ENCODE data around the gene NRXN3.

Gene NRXN3

GRCh38 chr14:78617735-78618134 is 447.6 kb downstream of the NRXN3 start:
- Histone ChIP-seq H3K36me3 (ENCODE audit: insufficient read depth, low read length) (no peaks in the 10 kb centered on the region), H3K4me1 (ENCODE audit: insufficient read depth, low read length) (no peaks in the 10 kb centered on the region), H3K9ac (ENCODE audit: low read length) (no peak overlapping the region), H3K4me3 (ENCODE audit: low read depth in 1 of 2, low read length in 2 of 2) (no peak overlapping the region), H3K9me3 (ENCODE audit: low read length) (no peaks in the 10 kb centered on the region), H3K27ac (ENCODE audit: low read depth, low read length) (no peak overlapping the region), H3K27me3 (ENCODE audit: control insufficient read depth in 1 of 2, insufficient read depth in 2 of 2, low read length in 2 of 2) (no peaks in the 10 kb centered on the region)

GRCh38 chr14:78618368-78618767 is 448.2 kb downstream of the NRXN3 start:
- Histone ChIP-seq H3K4me1 (ENCODE audit: insufficient read depth, low read length) (no peaks in the 10 kb centered on the region), H3K27me3 (ENCODE audit: control insufficient read depth in 1 of 2, insufficient read depth in 2 of 2, low read length in 2 of 2) (no peaks in the 10 kb centered on the region), H3K36me3 (ENCODE audit: insufficient read depth, low read length) (no peaks in the 10 kb centered on the region), H3K4me3 (ENCODE audit: low read depth in 1 of 2, low read length in 2 of 2) (no peak overlapping the region), H3K9ac (ENCODE audit: low read length) (no peak overlapping the region), H3K9me3 (ENCODE audit: low read length) (no peaks in the 10 kb centered on the region), H3K27ac (ENCODE audit: low read depth, low read length) (no peak overlapping the region)

DNA sequence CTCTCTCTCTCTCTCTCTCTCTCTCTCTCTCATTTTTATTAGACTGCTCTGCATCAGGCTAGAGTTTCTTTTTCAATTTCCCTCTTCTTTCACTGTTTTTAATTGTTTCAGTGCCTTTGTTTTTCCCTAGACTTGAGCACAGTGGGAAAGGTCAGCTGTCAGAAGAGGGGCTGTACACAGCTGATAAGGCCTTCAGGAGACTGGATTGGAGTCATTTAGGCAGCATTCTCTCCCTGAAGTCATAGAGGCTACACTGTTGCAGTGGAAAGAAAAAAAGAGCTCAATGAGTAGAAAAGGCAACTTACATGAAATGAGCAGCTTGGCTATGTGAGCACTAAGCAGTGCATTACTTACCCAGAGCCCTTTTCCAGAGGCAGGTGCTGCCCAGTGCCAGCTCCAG is 456.9 kb downstream of the NRXN3 start:
- Histone ChIP-seq H3K9me3 (ENCODE audit: low read length) (no peaks in the 10 kb centered on the region), H3K27me3 (ENCODE audit: control insufficient read depth in 1 of 2, insufficient read depth in 2 of 2, low read length in 2 of 2) (no peaks in the 10 kb centered on the region), H3K36me3 (ENCODE audit: insufficient read depth, low read length) (no peaks in the 10 kb centered on the region), H3K27ac (ENCODE audit: low read depth, low read length) (no peak overlapping the region), H3K4me3 (ENCODE audit: low read depth in 1 of 2, low read length in 2 of 2) (no peak overlapping the region), H3K9ac (ENCODE audit: low read length) (no peak overlapping the region), H3K4me1 (ENCODE audit: insufficient read depth, low read length) (no peaks in the 10 kb centered on the region)

- Histone ChIP-seq H3K9me3 (ENCODE audit: low read length) (no peaks in the 10 kb centered on the region), H3K27ac (ENCODE audit: low read depth, low read length) (no peak overlapping the region), H3K27me3 (ENCODE audit: control insufficient read depth in 1 of 2, insufficient read depth in 2 of 2, low read length in 2 of 2) (no peaks in the 10 kb centered on the region), H3K9ac (ENCODE audit: low read length) (no peak overlapping the region), H3K4me1 (ENCODE audit: insufficient read depth, low read length) (no peaks in the 10 kb centered on the region), H3K36me3 (ENCODE audit: insufficient read depth, low read length) (no peaks in the 10 kb centered on the region), H3K4me3 (ENCODE audit: low read depth in 1 of 2, low read length in 2 of 2) (no peak overlapping the region)
Observed at GRCh38 chr14:78631551-78631950, 461.4 kb downstream of the NRXN3 start.

GRCh38 chr14:78633752-78634151 is 463.6 kb downstream of the NRXN3 start:
- no peak overlapping the region for H3K9ac ChIP-seq (ENCODE audit: low read length)
- H3K36me3 ChIP-seq (ENCODE audit: insufficient read depth, low read length), result no peaks in the 10 kb centered on the region
- no peaks in the 10 kb centered on the region for H3K27me3 ChIP-seq (ENCODE audit: control insufficient read depth in 1 of 2, insufficient read depth in 2 of 2, low read length in 2 of 2)
- H3K9me3 ChIP-seq (ENCODE audit: low read length), result no peaks in the 10 kb centered on the region
- no peak overlapping the region for H3K4me3 ChIP-seq (ENCODE audit: low read depth in 1 of 2, low read length in 2 of 2)
- no peaks in the 10 kb centered on the region for H3K4me1 ChIP-seq (ENCODE audit: insufficient read depth, low read length)
- H3K27ac ChIP-seq (ENCODE audit: low read depth, low read length), result no peak overlapping the region

- Histone ChIP-seq H3K9me3 (ENCODE audit: low read length) (no peaks in the 10 kb centered on the region), H3K4me1 (ENCODE audit: insufficient read depth, low read length) (peaks cover 7% of the 10 kb centered on the region), H3K9ac (ENCODE audit: low read length) (no peak overlapping the region), H3K27ac (ENCODE audit: low read depth, low read length) (no peak overlapping the region), H3K27me3 (ENCODE audit: control insufficient read depth in 1 of 2, insufficient read depth in 2 of 2, low read length in 2 of 2) (no peaks in the 10 kb centered on the region), H3K4me3 (ENCODE audit: low read depth in 1 of 2, low read length in 2 of 2) (no peak overlapping the region), H3K36me3 (ENCODE audit: insufficient read depth, low read length) (no peaks in the 10 kb centered on the region)
Observed at GRCh38 chr14:78637489-78637888, 467.3 kb downstream of the NRXN3 start.

DNA sequence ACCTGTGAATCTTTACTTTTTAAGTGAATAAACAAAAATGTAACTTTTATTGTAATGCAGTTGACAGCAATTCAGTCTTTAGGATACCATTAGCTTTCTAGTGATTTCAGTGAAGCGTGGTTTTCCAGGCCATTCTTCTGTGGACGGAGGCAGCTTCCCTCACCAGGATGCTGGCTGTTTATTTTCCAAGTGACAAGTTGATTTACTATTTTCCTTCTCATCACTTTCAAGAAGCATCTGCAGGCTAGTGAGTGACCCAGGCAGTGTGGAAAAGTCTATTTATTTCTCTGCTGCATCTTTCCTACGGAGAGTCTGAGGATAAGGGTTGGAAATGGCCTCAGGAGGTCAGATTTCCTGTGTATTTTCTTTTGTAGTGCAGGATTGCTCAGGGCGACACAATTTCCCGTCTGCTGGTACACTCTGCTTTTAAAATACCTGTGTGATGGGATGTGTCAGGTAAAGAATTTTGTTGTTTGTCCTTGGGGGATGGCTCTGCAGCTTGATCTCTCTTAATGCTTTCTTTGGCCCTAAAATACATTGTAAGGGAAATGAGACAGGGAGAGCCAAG is 467.8 kb downstream of the NRXN3 start:
- Histone ChIP-seq H3K9ac (ENCODE audit: low read length) (no peak overlapping the region), H3K27me3 (ENCODE audit: control insufficient read depth in 1 of 2, insufficient read depth in 2 of 2, low read length in 2 of 2) (no peaks in the 10 kb centered on the region), H3K4me3 (ENCODE audit: low read depth in 1 of 2, low read length in 2 of 2) (no peak overlapping the region), H3K9me3 (ENCODE audit: low read length) (no peaks in the 10 kb centered on the region), H3K36me3 (ENCODE audit: insufficient read depth, low read length) (no peaks in the 10 kb centered on the region), H3K27ac (ENCODE audit: low read depth, low read length) (no peak overlapping the region), H3K4me1 (ENCODE audit: insufficient read depth, low read length) (peaks cover 7% of the 10 kb centered on the region)

- H3K4me3 ChIP-seq (ENCODE audit: low read depth in 1 of 2, low read length in 2 of 2), result no peak overlapping the region
- H3K4me1 ChIP-seq (ENCODE audit: insufficient read depth, low read length), result peaks cover 7% of the 10 kb centered on the region
- no peak overlapping the region for H3K27ac ChIP-seq (ENCODE audit: low read depth, low read length)
- H3K36me3 ChIP-seq (ENCODE audit: insufficient read depth, low read length), result no peaks in the 10 kb centered on the region
- H3K9ac ChIP-seq (ENCODE audit: low read length), result no peak overlapping the region
- H3K9me3 ChIP-seq (ENCODE audit: low read length), result no peaks in the 10 kb centered on the region
- no peaks in the 10 kb centered on the region for H3K27me3 ChIP-seq (ENCODE audit: control insufficient read depth in 1 of 2, insufficient read depth in 2 of 2, low read length in 2 of 2)
Observed at GRCh38 chr14:78638926-78639325, 468.8 kb downstream of the NRXN3 start.

GRCh38 chr14:78644824-78645559 is 474.8 kb downstream of the NRXN3 start:
- Histone ChIP-seq H3K9me3 (ENCODE audit: low read length) (no peaks in the 10 kb centered on the region), H3K9ac (ENCODE audit: low read length) (no peak overlapping the region), H3K27ac (ENCODE audit: low read depth, low read length) (no peak overlapping the region), H3K4me1 (ENCODE audit: insufficient read depth, low read length) (peaks cover 2% of the 10 kb centered on the region), H3K4me3 (ENCODE audit: low read depth in 1 of 2, low read length in 2 of 2) (no peak overlapping the region), H3K36me3 (ENCODE audit: insufficient read depth, low read length) (no peaks in the 10 kb centered on the region), H3K27me3 (ENCODE audit: control insufficient read depth in 1 of 2, insufficient read depth in 2 of 2, low read length in 2 of 2) (no peaks in the 10 kb centered on the region)

GRCh38 chr14:78652727-78653126 is 482.6 kb downstream of the NRXN3 start:
- Histone ChIP-seq H3K4me1 (ENCODE audit: insufficient read depth, low read length) (no peaks in the 10 kb centered on the region), H3K9me3 (ENCODE audit: low read length) (no peaks in the 10 kb centered on the region), H3K27me3 (ENCODE audit: control insufficient read depth in 1 of 2, insufficient read depth in 2 of 2, low read length in 2 of 2) (no peaks in the 10 kb centered on the region), H3K27ac (ENCODE audit: low read depth, low read length) (no peak overlapping the region), H3K9ac (ENCODE audit: low read length) (no peak overlapping the region), H3K36me3 (ENCODE audit: insufficient read depth, low read length) (no peaks in the 10 kb centered on the region), H3K4me3 (ENCODE audit: low read depth in 1 of 2, low read length in 2 of 2) (no peak overlapping the region)

DNA sequence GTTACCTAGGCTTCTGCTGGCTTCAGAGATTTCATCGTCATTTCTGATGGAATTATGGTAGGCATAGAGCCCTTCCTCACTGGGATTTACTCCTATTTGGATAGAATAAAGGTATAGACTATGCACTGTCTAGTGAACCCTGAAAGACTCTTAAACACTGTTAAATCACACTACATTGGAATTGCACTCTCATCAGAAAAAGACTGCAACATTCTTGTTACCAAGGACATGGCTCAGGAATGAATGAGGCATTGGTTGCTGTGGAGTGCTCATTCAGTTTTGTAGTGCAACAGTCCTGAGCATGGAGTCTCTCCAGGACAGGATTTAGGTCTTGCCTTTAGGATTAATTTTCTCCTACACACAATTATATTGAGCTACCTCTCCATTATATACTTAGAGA is 483.0 kb downstream of the NRXN3 start:
- Histone ChIP-seq H3K36me3 (ENCODE audit: insufficient read depth, low read length) (no peaks in the 10 kb centered on the region), H3K27ac (ENCODE audit: low read depth, low read length) (no peak overlapping the region), H3K27me3 (ENCODE audit: control insufficient read depth in 1 of 2, insufficient read depth in 2 of 2, low read length in 2 of 2) (no peaks in the 10 kb centered on the region), H3K4me3 (ENCODE audit: low read depth in 1 of 2, low read length in 2 of 2) (no peak overlapping the region), H3K9ac (ENCODE audit: low read length) (no peak overlapping the region), H3K4me1 (ENCODE audit: insufficient read depth, low read length) (no peaks in the 10 kb centered on the region), H3K9me3 (ENCODE audit: low read length) (no peaks in the 10 kb centered on the region)

DNA sequence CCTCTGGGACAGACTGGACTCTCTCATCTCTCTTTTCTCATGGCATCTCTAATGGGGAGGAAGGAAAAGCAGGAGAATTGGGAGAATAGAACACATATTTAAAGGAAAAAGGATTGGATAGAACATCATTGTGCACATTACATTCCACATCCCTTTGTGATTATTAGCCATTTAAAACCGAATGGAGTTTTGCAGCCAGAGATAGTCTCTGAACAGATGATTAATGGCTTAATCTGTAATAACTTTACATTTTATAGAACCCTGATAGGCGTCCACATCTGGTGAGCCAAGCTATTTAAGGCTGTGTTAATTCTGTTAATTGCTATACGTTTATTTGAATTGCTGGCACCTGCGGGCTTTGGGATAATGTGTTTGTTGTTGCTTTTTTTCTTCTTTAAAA is 487.3 kb downstream of the NRXN3 start:
- H3K9ac ChIP-seq (ENCODE audit: low read length), result no peak overlapping the region
- H3K4me3 ChIP-seq (ENCODE audit: low read depth in 1 of 2, low read length in 2 of 2), result no peak overlapping the region
- no peaks in the 10 kb centered on the region for H3K27me3 ChIP-seq (ENCODE audit: control insufficient read depth in 1 of 2, insufficient read depth in 2 of 2, low read length in 2 of 2)
- no peak overlapping the region for H3K27ac ChIP-seq (ENCODE audit: low read depth, low read length)
- no peaks in the 10 kb centered on the region for H3K4me1 ChIP-seq (ENCODE audit: insufficient read depth, low read length)
- H3K36me3 ChIP-seq (ENCODE audit: insufficient read depth, low read length), result no peaks in the 10 kb centered on the region
- no peaks in the 10 kb centered on the region for H3K9me3 ChIP-seq (ENCODE audit: low read length)

Measured in muscle layer of colon (tissue), 2 donors.